PC-3 (cell line): Measurements from ENCODE around the gene EPN1. TPM values are rescaled to one million over a fixed set of nuclear protein-coding genes. Genes with fewer than 3 reads are reported as not detected.
"Not testable (repeated sequence)": the region's sequence is repeated elsewhere in the genome, so short reads cannot be mapped to it uniquely, and the experiment has no call there.

Experiments used
- ATAC-seq: fragments of 200-7000 bp; cut with Tn5 transposase; 2 replicates; pipeline ENCODE4 v1.9.1; 2020; ENCODE audit warnings: mild to moderate bottlenecking, moderate library complexity
- BruUV-seq: library from RNA; stranded (reverse); fragments of 400-500 nt; replicated peaks from 2 replicates; lab custom pipeline; 2021; lab: Mats Ljungman, UMichigan
- CTCF ChIA-PET: fragments of 300-600 bp; sonication (Branson Sonifier 250); formaldehyde crosslinking; loops from one replicate; lab custom pipeline; 2022; ENCODE audit warnings: antibody characterized with exemption; lab: Charles Lee
- POLR2A ChIA-PET: fragments of 300-600 bp; sonication (Branson Sonifier 250); formaldehyde crosslinking; loops from one replicate; lab custom pipeline; 2022; ENCODE audit warnings: antibody characterized with exemption; ENCODE audit not compliant: unreplicated experiment; lab: Charles Lee
- DNase-seq: peaks from one replicate; pipeline ENCODE4 v3.0.0-alpha.2; 2015
- H2AFZ ChIP-seq: fragments of 300-600 bp; sonication (generic); 2 replicates; pipeline ENCODE4 v1.6.0; 2016; ENCODE audit warnings: antibody characterized with exemption, low read length
- H3F3A ChIP-seq: fragments of 300-600 bp; sonication (generic); one replicate; pipeline ENCODE4 v1.6.0; 2017; ENCODE audit warnings: antibody characterized with exemption, low read length, control low read depth, mild to moderate bottlenecking; ENCODE audit not compliant: unreplicated experiment
- H3K27ac ChIP-seq: fragments of 300-600 bp; sonication (generic); 2 replicates; pipeline ENCODE4 v1.5.1; 2016; ENCODE audit warnings: mild to moderate bottlenecking, low read length
- H3K27me3 ChIP-seq: fragments of 300-600 bp; sonication (generic); 2 replicates; pipeline ENCODE4 v1.6.1; 2016; ENCODE audit warnings: low read length, mixed read lengths
- H3K36me3 ChIP-seq: fragments of 300-600 bp; sonication (generic); 2 replicates; pipeline ENCODE4 v1.6.1; 2016; ENCODE audit warnings: low read depth, mixed run types, low read length, mixed read lengths
- H3K4me1 ChIP-seq: fragments of 300-600 bp; sonication (generic); 2 replicates; pipeline ENCODE4 v1.5.1; 2016; ENCODE audit warnings: low read length; ENCODE audit not compliant: insufficient read depth
- H3K4me2 ChIP-seq: fragments of 300-600 bp; sonication (generic); 2 replicates; pipeline ENCODE4 v1.6.0; 2016; ENCODE audit warnings: low read length
- H3K4me3 ChIP-seq: fragments of 300-600 bp; sonication (generic); 2 replicates; pipeline ENCODE4 v1.5.1; 2016; ENCODE audit warnings: mild to moderate bottlenecking, low read length, mixed read lengths
- H3K79me2 ChIP-seq: fragments of 300-600 bp; sonication (generic); 2 replicates; pipeline ENCODE4 v1.6.1; 2017; ENCODE audit warnings: low read length, mixed read lengths
- H3K9ac ChIP-seq: fragments of 300-600 bp; sonication (generic); 2 replicates; pipeline ENCODE4 v1.6.0; 2016; ENCODE audit warnings: mild to moderate bottlenecking, low read length
- H3K9me2 ChIP-seq: fragments of 300-600 bp; sonication (generic); replicated peaks from 2 replicates; pipeline ENCODE4 v1.6.1; 2016; ENCODE audit warnings: mixed run types, low read length, mixed read lengths
- H3K9me3 ChIP-seq: fragments of 300-600 bp; sonication (generic); 2 replicates; pipeline ENCODE4 v1.6.1; 2016; ENCODE audit warnings: low read length, mixed read lengths
- H4K20me1 ChIP-seq: fragments of 300-600 bp; sonication (generic); 2 replicates; pipeline ENCODE4 v1.6.1; 2016; ENCODE audit warnings: low read length, mixed read lengths
- EZH2 ChIP-seq: fragments of 300-600 bp; sonication (generic); IDR thresholded peaks from one replicate; pipeline ENCODE4 v1.6.1; 2017; ENCODE audit warnings: antibody characterized with exemption, mild to moderate bottlenecking, low read length; ENCODE audit not compliant: unreplicated experiment
- EZH2phosphoT487 ChIP-seq: fragments of 300-600 bp; sonication (generic); IDR thresholded peaks from 2 replicates; pipeline ENCODE4 v1.6.1; 2018; ENCODE audit warnings: mild to moderate bottlenecking, antibody characterized with exemption, low read length, borderline replicate concordance
- intact Hi-C: fragments of 100-400 bp; cut with micrococcal nuclease; formaldehyde crosslinking; loops from 2 replicates; pipeline ENCODE4 v1.9.0; 2023
- total RNA-seq: library from RNA; depleted of rRNA; stranded (reverse); fragments of >200 nt; gene quantifications from 2 replicates; pipeline ENCODE4 v1.2.3, GENCODE V29; 2014
- TF ChIP-seq, protein P1 (sequence below): fragments of 300-600 bp; sonication (generic); conservative IDR thresholded peaks from 2 replicates; pipeline ENCODE4 v1.5.1; 2017; ENCODE audit warnings: antibody characterized with exemption, low read depth, mild to moderate bottlenecking, low read length

Gene EPN1
- total RNA-seq, 1 experiment from 2014 or later, result 203 TPM

DNA sequence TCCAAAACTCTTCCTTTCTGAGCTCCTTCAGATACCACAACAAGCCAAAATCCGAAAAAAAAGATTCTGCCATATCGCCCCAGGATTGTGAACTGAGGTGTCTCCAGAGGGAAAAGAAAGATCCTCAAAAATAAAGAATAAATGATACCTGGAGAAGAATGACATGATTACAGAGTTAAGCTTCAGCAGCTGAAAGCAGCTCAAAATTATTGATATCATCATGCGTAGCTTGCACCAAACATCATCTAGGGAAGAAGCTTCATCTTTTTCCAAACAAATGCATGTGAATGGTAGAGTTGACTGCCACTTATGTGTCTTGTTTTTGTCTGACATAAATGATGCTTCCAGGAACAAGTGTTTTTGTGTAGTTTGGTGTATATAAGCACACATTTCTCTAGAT is 63.3 kb downstream of the EPN1 start, which contains the start of gene NLRP9:
Gene NLRP9, minus strand, starts transcription at position 101 of the 400 bp plus-strand sequence. Its CDS starts 28 bp downstream, at position 73.
- TF ChIP-seq EZH2 (no peak), EZH2phosphoT487 (no peak)
- TF ChIP-seq, protein P1, sequence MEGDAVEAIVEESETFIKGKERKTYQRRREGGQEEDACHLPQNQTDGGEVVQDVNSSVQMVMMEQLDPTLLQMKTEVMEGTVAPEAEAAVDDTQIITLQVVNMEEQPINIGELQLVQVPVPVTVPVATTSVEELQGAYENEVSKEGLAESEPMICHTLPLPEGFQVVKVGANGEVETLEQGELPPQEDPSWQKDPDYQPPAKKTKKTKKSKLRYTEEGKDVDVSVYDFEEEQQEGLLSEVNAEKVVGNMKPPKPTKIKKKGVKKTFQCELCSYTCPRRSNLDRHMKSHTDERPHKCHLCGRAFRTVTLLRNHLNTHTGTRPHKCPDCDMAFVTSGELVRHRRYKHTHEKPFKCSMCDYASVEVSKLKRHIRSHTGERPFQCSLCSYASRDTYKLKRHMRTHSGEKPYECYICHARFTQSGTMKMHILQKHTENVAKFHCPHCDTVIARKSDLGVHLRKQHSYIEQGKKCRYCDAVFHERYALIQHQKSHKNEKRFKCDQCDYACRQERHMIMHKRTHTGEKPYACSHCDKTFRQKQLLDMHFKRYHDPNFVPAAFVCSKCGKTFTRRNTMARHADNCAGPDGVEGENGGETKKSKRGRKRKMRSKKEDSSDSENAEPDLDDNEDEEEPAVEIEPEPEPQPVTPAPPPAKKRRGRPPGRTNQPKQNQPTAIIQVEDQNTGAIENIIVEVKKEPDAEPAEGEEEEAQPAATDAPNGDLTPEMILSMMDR, result no peak
- intact Hi-C loops, result no loop called here
- Histone ChIP-seq H2AFZ (no peak within 1 kb of the TSS), H3K36me3 (no peaks in the 10 kb centered on the region), H3K4me1 (no peaks in the 10 kb centered on the region), H3K4me3 (no peak within 1 kb of the TSS), H3K27ac (no peak within 1 kb of the TSS), H4K20me1 (no peaks in the 10 kb centered on the region), H3K27me3 (peaks cover 54% of the 10 kb centered on the region), H3K9ac (no peak within 1 kb of the TSS), H3K9me2 (no peaks in the 10 kb centered on the region), H3F3A (no peaks in the 10 kb centered on the region), H3K9me3 (no peaks in the 10 kb centered on the region), H3K79me2 (no peaks in the 10 kb centered on the region), H3K4me2 (no peak within 1 kb of the TSS)
- POLR2A ChIA-PET, result no interaction called here
- no peak for DNase-seq
- no peak for ATAC-seq
- CTCF ChIA-PET, result no interaction called here
- BruUV-seq, result no TSS peak

DNA sequence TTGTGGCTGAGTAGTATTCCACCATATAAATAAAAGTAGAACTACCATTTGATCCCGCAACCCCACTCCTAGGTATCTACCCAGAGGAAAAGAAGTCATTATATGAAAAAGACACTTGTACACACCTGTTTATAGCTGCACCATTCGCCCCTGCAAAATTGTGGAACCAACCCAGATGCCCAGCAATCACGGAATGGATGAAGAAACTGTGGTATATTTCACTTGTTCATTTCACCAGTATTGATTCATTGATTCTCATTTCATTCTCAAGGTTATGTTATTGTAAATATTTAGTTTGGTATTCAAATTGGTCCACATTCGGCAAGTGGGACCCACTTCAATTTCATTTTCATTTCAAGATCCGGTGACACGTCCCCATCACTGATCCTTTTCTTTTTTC is 75.7 kb downstream of the EPN1 start:
- TF ChIP-seq, protein P1, result no peak
- TF ChIP-seq EZH2phosphoT487, result no peak
- TF ChIP-seq EZH2, result no peak
- POLR2A ChIA-PET, result no interaction called here
- Histone ChIP-seq H3K79me2 (no peaks in the 10 kb centered on the region), H3F3A (no peaks in the 10 kb centered on the region), H2AFZ (no peak overlapping the region), H3K4me3 (no peak overlapping the region), H3K9me3 (no peaks in the 10 kb centered on the region), H4K20me1 (no peaks in the 10 kb centered on the region), H3K27ac (no peak overlapping the region), H3K9me2 (no peaks in the 10 kb centered on the region), H3K36me3 (no peaks in the 10 kb centered on the region), H3K4me2 (no peak overlapping the region), H3K9ac (no peak overlapping the region), H3K27me3 (peaks cover 83% of the 10 kb centered on the region), H3K4me1 (no peaks in the 10 kb centered on the region)
- CTCF ChIA-PET, result no interaction called here
- DNase-seq, result no peak
- ATAC-seq, result no peak
- intact Hi-C loops, result no loop called here
- BruUV-seq, result no TSS peak

DNA sequence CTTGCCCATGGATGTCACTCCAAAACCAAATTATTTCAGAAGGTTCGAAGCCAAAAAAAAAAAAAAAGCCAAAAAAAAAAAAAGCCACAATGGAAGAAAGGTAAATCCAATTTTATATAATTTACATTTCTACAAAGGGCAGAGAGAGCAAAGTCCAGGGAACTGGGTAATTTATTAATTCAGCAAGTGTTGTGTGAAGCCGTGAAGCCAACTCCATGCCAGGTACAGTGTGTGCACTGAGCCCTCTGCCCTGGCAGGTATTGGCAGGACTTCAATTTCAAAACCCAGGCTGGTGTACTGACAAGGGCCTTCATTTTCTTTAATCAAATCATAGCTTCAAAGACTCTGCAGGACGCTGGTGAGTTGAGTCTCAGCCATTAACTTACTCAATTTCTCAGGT is 78.4 kb downstream of the EPN1 start:
- intact Hi-C loops, result no loop called here
- Histone ChIP-seq H3K36me3 (no peaks in the 10 kb centered on the region), H3K27ac (no peak overlapping the region), H3K9me3 (no peaks in the 10 kb centered on the region), H2AFZ (no peak overlapping the region), H4K20me1 (no peaks in the 10 kb centered on the region), H3K4me1 (no peaks in the 10 kb centered on the region), H3K27me3 (peaks cover 76% of the 10 kb centered on the region), H3K79me2 (no peaks in the 10 kb centered on the region), H3K4me2 (no peak overlapping the region), H3K4me3 (no peak overlapping the region), H3K9me2 (no peaks in the 10 kb centered on the region), H3F3A (no peaks in the 10 kb centered on the region), H3K9ac (no peak overlapping the region)
- TF ChIP-seq, protein P1, result no peak
- TF ChIP-seq EZH2, result no peak
- TF ChIP-seq EZH2phosphoT487, result no peak
- ATAC-seq (no peak), DNase-seq (no peak)
- ChIA-PET CTCF (no interaction called here), POLR2A (no interaction called here)
- BruUV-seq, result no TSS peak

DNA sequence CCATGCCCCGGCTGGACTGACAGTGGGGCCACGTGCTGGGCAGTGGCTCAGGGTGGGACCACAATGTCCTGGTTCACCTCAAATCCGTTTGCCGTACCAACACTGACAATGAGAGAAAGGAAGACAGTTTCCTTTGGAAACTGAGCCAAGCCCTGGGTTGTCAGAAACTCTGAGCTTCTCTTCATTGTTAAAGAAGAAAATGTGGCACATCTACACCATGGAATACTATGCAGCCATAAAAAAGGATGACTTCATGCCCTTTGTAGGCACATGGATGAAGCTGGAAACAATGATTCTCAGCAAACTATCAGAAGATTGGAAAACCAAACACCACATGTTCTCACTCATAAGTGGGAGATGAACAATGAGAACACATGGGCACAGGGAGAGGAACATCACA is 81.8 kb downstream of the EPN1 start:
- H3K27me3 ChIP-seq, result peaks cover 70% of the 10 kb centered on the region
- H3K9ac ChIP-seq, H3F3A ChIP-seq, H3K4me1 ChIP-seq, H4K20me1 ChIP-seq, H3K4me3 ChIP-seq, POLR2A ChIA-PET, H3K9me2 ChIP-seq, CTCF ChIA-PET, H2AFZ ChIP-seq, H3K79me2 ChIP-seq, H3K36me3 ChIP-seq, BruUV-seq, H3K4me2 ChIP-seq, H3K9me3 ChIP-seq, intact Hi-C loops, ATAC-seq, DNase-seq, H3K27ac ChIP-seq: not testable (repeated sequence)
